NCI-H128 (cell line): ENCODE results near the gene POLR3C.
A peak's percentile ranks its signal among the peaks of the same experiment; 100 is the strongest.

Experiments
- DNase-seq: peaks from one replicate; lab custom pipeline; 2025; ENCODE audit not compliant: unreplicated experiment; lab: John Stamatoyannopoulos, UW

The POLR3C gene

GRCh38 chr1:145863282-145864018 lies 39.5 kb downstream of the POLR3C start:
- no peak for DNase-seq

- no peak for DNase-seq
Measured at GRCh38 chr1:145868232-145868631, 44.2 kb downstream of the POLR3C start.

- DNase-seq = no peak
Measured at GRCh38 chr1:145871994-145872924, 48.3 kb downstream of the POLR3C start.

DNA sequence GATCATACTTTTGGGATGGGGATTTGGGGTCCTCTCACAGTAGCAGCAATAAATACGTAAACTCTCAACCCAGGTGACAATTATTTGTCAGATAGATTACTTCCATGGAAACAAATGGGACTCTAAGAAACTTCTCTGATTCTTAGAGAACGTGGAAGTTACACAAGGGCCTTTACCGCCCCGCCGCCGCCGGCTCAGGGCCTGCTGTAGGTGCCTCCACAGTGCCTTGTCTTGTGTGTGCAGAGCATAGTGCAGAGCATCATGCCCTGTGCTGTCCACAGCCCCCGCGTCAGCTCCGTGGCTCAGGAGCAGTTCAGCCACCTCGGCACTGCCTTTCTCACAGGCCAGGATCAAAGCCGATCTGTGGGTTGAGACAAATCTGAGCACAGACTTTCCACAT lies 50.6 kb downstream of the POLR3C start:
- no peak for DNase-seq

DNA sequence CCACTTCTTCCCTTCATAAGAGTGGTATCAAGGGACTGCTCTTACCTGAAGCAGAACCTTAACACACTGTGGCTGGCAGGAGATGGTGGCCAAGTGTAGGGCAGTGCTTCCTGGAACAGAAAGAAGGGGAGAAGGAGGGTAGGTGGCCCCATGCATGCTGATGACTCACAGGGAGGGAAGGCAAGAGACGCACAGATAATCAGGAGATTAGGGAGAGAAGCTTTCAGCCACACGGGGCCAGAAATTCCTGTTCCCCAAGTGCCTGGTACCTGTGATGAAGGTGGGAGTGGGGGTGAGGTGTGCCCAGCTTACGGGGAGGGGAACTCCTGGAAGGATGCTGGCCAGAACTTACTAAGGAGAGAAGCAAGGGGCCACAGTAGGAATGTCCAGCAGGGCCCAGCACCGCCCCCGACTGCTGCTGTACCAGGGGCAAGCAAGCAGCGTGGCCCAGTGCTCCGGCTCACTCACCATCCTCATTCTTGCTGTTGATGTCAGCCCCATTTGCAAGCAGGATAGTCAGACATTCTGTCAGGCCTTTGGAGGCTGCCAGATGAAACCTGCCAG lies 54.0 kb downstream of the POLR3C start:
- DNase-seq = no peak

GRCh38 chr1:145878724-145879123 lies 54.7 kb downstream of the POLR3C start:
- no peak for DNase-seq

GRCh38 chr1:145879775-145880174 lies 55.8 kb downstream of the POLR3C start:
- DNase-seq = peak; percentile 92

DNA sequence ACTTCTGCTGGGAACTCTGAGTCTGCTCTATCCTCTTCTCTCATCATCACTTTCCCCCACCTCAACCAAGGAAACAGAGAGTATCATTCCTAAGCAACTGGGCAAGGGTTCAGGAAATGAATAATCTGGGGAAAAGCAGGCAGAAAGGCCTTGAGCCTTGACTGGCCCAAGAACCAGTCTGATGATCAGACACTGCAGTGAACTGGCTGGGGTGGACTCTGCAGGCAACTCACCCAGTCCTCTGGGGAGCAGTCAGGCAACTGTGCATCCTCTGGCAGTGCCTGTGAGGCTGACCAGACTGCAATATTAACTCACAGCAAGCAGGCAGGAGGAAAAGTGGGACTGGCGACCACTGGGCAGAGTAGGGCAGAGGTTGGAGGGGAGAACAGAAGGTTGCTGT lies 60.7 kb downstream of the POLR3C start:
- no peak for DNase-seq

DNA sequence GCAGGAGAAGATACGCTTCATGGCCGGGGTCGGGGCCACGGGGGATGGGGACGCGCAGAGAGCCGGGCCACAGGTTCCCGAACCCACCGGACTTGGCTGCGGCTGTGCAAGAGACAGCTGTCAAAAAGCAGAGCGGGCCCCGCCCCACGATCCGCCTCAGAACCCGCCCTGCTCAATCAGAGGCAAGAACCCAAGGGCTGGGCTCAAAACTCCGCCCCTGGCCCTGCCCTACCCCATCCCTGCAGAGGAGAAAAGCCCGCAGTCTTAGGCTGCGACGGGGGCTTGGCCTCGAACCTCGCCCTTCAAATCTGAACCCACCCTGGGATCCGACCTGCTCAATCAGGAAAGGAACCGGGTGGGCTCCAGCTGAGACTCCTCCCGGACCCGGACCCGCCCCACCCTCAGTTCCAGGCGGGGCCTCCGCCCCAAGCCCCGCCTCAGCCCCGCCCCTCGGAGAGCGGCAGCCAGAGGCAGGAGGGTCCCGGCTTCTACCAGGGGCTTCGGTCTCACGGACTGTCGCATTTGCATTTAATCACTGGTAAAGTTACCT lies 61.8 kb downstream of the POLR3C start, which contains the start of gene ANKRD35:
ANKRD35 (minus strand) TSS at position 129 of the 550 bp plus-strand sequence; CDS start at position 21, 108 bp downstream.
- peak; percentile 57 for DNase-seq

DNA sequence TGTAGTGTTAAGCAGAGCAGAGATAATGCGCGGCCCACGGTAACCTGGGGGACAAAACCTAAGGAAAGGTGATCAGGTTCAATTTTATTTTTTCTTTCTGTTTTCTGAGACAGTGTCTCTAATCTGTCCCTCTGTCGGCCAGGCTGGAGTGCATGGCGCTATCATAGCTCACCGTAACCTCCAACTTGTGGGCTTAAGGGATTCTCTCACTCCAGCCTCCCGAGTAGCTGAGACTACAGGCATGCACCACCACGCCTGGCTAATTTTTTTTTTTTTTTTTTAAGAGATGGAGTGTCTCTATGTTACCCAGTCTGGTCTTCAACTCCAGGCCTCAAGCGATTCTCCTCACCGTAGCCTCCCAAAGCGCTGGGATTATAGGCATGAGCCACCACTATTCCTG lies 62.4 kb downstream of the POLR3C start:
- DNase-seq = no peak

- no peak for DNase-seq
Measured at GRCh38 chr1:145886816-145887215, 62.8 kb downstream of the POLR3C start.

GRCh38 chr1:145887631-145888030 lies 63.6 kb downstream of the POLR3C start:
- DNase-seq = no peak

- peak; percentile 89 for DNase-seq
Measured at GRCh38 chr1:145889722-145890121, 65.7 kb downstream of the POLR3C start.

GRCh38 chr1:145891143-145891542 lies 67.1 kb downstream of the POLR3C start:
- no peak for DNase-seq

DNA sequence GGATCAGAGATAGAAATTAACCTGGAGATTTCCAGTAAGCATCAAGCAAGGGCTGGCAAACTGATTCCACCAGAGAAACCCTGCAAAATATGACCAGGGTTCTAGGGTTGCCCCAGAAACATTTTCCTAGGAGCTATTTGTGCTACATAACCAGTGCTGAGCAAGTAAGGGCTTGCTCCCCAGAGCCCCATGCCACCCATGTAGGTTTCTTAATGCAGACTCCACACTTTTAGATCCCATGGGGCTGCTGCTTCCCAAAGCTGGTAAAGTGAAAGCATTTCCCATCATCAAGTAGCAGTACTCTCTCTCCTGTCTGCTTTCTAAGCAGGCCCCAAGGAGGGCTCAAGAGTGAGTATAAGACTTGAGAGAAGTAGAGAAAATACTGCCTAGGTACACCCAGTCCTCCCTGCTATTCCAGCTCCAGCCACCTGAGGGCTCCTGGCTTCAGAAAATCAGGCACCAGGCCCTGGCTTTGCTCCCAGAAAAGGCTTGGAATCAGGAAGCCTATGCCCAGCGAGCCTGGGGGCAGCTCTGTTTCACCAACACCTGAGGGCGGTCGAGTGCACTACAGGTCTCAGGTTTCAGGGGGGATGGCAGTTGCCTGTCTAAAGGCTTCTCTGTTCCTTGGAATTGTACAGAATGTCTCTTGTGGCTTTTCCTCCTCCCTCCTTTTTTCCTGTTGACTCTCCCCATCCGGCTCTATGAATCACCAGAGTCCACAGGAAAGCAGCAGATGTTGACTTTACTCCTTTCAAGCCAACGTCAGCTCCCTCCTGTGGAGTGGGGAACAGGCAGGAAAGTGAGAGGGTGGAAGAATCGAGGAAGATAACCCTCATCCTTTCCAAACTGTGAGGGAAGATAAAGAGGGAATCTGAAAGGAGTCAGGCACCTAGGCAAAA lies 67.8 kb downstream of the POLR3C start:
- peak; percentile 97 for DNase-seq

GRCh38 chr1:145892486-145893087 lies 68.6 kb downstream of the POLR3C start:
- DNase-seq = no peak

DNA sequence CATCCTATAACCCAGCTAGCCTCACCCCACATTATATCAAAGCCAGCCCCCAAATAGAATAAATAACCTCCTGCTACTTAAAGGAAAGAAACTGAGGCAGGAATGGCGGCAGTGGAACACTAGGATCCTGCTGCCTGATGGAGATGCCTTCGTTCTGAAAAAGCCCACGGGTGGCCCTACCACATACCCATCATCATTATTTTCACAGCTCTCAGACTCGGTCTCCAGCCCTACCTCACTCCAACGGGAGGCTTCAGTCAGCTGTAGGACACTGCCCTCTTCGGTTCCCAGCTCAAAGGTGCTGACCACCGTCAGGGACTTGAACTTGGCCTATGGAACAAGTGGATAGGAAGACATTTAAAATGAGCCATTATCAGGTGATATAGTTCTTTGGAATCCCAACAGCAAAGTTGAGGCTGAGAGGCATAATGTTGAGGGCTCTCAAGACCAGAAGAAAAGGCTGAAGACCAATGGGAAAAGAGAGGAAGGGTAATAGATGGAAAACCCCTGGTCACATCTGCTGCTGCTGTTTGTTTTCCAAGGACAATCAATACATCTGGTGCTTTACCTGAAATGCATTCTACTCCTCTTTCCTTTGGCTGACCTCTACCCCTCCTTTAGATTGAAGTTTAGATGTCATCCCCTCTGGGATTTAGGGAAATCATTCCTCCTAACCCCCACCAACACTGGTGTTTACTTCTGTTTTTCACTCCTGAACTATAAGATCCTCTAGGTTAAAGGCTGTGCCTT lies 69.5 kb downstream of the POLR3C start:
- no peak for DNase-seq
